Left lung (tissue), 10 donors: Measurements from ENCODE around the gene RBBP8NL. TPM values are rescaled to one million over a fixed set of nuclear protein-coding genes. Genes with fewer than 3 reads are reported as not detected.

ENCODE experiments used
- ATAC-seq: fragments of 200-7000 bp; cut with Tn5 transposase; one replicate; pipeline ENCODE4 v1.9.1; 2020; ENCODE audit warnings: moderate library complexity
- DNase-seq, 4 donors: peaks; one replicate each; pipeline ENCODE4 v3.0.0-alpha.2; 2013 to 2020
- H3K27ac ChIP-seq, 2 donors: fragments of 200-600 bp; sonication (generic) in 1 of 2; one replicate each; pipeline versions ENCODE4 v1.5.0 to v1.8.0; 2020 to 2021
- H3K27me3 ChIP-seq, 2 donors: fragments of 200-600 bp; sonication (generic) in 1 of 2; one replicate each; pipeline versions ENCODE4 v1.5.0 to v1.8.0; 2020 to 2021
- H3K36me3 ChIP-seq, 2 donors: fragments of 200-600 bp; sonication (generic) in 1 of 2; one replicate each; pipeline versions ENCODE4 v1.5.0 to v1.8.0; 2020 to 2021
- H3K4me1 ChIP-seq, 2 donors: fragments of 200-600 bp; one replicate each; pipeline ENCODE4 v1.8.0; 2021
- H3K4me3 ChIP-seq, 2 donors: fragments of 200-600 bp; sonication (generic) in 1 of 2; one replicate each; pipeline versions ENCODE4 v1.5.0 to v1.8.0; 2020 to 2021; ENCODE audit warnings: mild to moderate bottlenecking in 1 of 2
- H3K9me3 ChIP-seq, 2 donors: fragments of 200-600 bp; sonication (generic) in 1 of 2; one replicate each; pipeline versions ENCODE4 v1.5.0 to v1.8.0; 2020 to 2021
- CTCF ChIP-seq, 2 donors: fragments of 200-600 bp; sonication (generic) in 1 of 2; IDR thresholded peaks; one replicate each; pipeline versions ENCODE4 v1.5.0 to v1.8.0; 2021; ENCODE audit warnings: antibody characterized with exemption in 2 of 2
- intact Hi-C, 2 donors: fragments of 100-400 bp; cut with DNase I; formaldehyde crosslinking; loops; one replicate each; pipeline versions ENCODE4 v1.11.2 to v1.14.2; 2022
- polyA plus RNA-seq, 6 donors: library from polyadenylated mRNA; unstranded; fragments of 120-200 nt; gene quantifications; one replicate each; pipeline ENCODE4 v1.2.1, GENCODE V29; 2013; ENCODE audit not compliant: insufficient read length in 6 of 6
- total RNA-seq, 2 donors: library from RNA; stranded (reverse); fragmentation: NEBNext Ultra II Directional; extraction: Animal tissue kit (Norgen Biotek cat#: 25700); gene quantifications; one replicate each; pipeline ENCODE4 v1.2.1, GENCODE V29; 2021
- donor health status: DM: no; HTN: yes; CAD: no.
- donor health status: DM: no; HTN: no; CAD: no.

The RBBP8NL gene
- total and polyA plus RNA-seq, 8 donors = 0.97 to 4.2 (median 3.4) TPM

GRCh38 chr20:62451970-62452369 lies 24.6 kb upstream of the RBBP8NL start:
- Histone ChIP-seq H3K27me3 (peaks cover under 1 to 92% of the 10 kb centered on the region in 2 donors), H3K36me3 (no peaks in the 10 kb centered on the region), H3K27ac (no peak overlapping the region), H3K9me3 (no peaks in the 10 kb centered on the region), H3K4me1 (no peaks in the 10 kb centered on the region), H3K4me3 (no peak overlapping the region)
- DNase-seq = no peak
- no peak for TF ChIP-seq CTCF (IDR thresholded peaks at IDR 0.05)
- intact Hi-C loops = no loop called here
- no peak for ATAC-seq

GRCh38 chr20:62451156-62451767 lies 23.9 kb upstream of the RBBP8NL start:
- Histone ChIP-seq H3K36me3 (no peaks in the 10 kb centered on the region), H3K4me3 (no peak overlapping the region)

GRCh38 chr20:62449951-62450691 lies 22.8 kb upstream of the RBBP8NL start:
- intact Hi-C loops = no loop called here
- no peaks in the 10 kb centered on the region for H3K4me1 ChIP-seq
- H3K36me3 ChIP-seq = no peaks in the 10 kb centered on the region
- H3K27me3 ChIP-seq = peaks cover 0 to 84% of the 10 kb centered on the region in 2 donors
- ATAC-seq (no peak), DNase-seq (peak in 1 of 4 donors; percentile 75)
- no peak overlapping the region for H3K4me3 ChIP-seq
- no peak for TF ChIP-seq CTCF (IDR thresholded peaks at IDR 0.05)
- H3K9me3 ChIP-seq = no peaks in the 10 kb centered on the region
- H3K27ac ChIP-seq = no peak overlapping the region

More at GRCh38 chr20:62451156-62451767, 23.9 kb upstream of the RBBP8NL start:
- no peak for TF ChIP-seq CTCF (IDR thresholded peaks at IDR 0.05)
- no peaks in the 10 kb centered on the region for H3K9me3 ChIP-seq
- H3K27me3 ChIP-seq = peaks cover 0 to 91% of the 10 kb centered on the region in 2 donors
- DNase-seq (no peak), ATAC-seq (no peak)
- H3K4me1 ChIP-seq = no peaks in the 10 kb centered on the region
- H3K27ac ChIP-seq = no peak overlapping the region
- intact Hi-C loops = no loop called here

- Histone ChIP-seq H3K9me3 (no peaks in the 10 kb centered on the region), H3K27ac (no peak overlapping the region), H3K4me3 (no peak overlapping the region), H3K4me1 (no peaks in the 10 kb centered on the region), H3K27me3 (peaks cover 0 to 70% of the 10 kb centered on the region in 2 donors), H3K36me3 (no peaks in the 10 kb centered on the region)
- no peak for TF ChIP-seq CTCF (IDR thresholded peaks at IDR 0.05)
- no peak for ATAC-seq
- DNase-seq = no peak
- intact Hi-C loops = no loop called here
Measured at GRCh38 chr20:62448788-62449187, 21.4 kb upstream of the RBBP8NL start.

- no peak for TF ChIP-seq CTCF (IDR thresholded peaks at IDR 0.05)
- ATAC-seq (no peak), DNase-seq (no peak)
- Histone ChIP-seq H3K9me3 (no peaks in the 10 kb centered on the region), H3K4me3 (no peak overlapping the region), H3K36me3 (no peaks in the 10 kb centered on the region), H3K27ac (no peak overlapping the region), H3K4me1 (no peaks in the 10 kb centered on the region), H3K27me3 (peaks cover 0 to 63% of the 10 kb centered on the region in 2 donors)
- intact Hi-C loops = no loop called here
Measured at GRCh38 chr20:62448038-62448437, 20.7 kb upstream of the RBBP8NL start.
